Cortex of kidney (tissue), 1 donor: ENCODE measurements around the gene DDX27.
"Not testable (repeated sequence)": the region's sequence is repeated elsewhere in the genome, so short reads cannot be mapped to it uniquely, and the experiment has no call there.

ENCODE experiments used
- DNase-seq: peaks from one replicate; lab custom pipeline; 2025; lab: John Stamatoyannopoulos, UW

Gene DDX27, protein sequence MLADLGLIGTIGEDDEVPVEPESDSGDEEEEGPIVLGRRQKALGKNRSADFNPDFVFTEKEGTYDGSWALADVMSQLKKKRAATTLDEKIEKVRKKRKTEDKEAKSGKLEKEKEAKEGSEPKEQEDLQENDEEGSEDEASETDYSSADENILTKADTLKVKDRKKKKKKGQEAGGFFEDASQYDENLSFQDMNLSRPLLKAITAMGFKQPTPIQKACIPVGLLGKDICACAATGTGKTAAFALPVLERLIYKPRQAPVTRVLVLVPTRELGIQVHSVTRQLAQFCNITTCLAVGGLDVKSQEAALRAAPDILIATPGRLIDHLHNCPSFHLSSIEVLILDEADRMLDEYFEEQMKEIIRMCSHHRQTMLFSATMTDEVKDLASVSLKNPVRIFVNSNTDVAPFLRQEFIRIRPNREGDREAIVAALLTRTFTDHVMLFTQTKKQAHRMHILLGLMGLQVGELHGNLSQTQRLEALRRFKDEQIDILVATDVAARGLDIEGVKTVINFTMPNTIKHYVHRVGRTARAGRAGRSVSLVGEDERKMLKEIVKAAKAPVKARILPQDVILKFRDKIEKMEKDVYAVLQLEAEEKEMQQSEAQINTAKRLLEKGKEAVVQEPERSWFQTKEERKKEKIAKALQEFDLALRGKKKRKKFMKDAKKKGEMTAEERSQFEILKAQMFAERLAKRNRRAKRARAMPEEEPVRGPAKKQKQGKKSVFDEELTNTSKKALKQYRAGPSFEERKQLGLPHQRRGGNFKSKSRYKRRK

DNA sequence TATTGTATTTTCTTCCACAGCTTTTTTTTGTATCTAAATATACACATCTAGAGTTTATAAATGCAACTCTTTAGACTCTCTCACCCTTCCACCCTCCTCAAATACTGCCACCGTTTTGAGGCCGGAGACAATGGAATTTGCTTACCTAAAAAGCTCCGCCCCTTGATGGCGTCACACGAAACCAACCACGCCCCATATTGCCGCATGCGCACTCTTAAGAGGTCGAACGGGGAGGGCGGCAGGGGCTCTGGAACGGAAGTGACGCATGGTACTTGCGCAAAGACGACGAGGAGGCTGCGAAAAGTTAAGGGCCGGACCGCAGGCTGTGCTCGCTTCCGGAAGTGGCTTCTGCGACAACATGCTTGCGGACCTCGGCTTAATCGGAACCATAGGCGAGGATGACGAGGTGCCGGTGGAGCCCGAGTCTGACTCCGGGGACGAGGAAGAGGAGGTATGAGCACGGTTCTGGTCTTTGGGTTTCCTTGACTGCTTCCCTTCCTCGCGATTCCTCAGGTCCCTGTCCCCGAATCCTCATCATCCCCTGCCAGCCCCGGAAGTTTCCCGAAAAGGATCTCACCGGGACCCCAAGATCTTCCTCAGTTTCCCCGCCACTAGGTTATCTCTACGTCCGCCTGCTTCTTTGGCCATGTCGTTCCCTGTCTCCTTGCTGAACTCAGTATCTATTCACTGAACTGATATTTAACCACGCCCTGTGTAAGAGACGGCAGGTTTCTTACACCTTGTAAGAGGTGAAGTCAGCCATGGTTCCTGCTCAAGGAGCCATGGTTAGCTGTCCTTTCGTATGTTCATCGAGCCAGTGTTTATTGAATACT, at the start of gene DDX27:
DDX27 (plus strand) TSS at position 326 of the 833 bp plus-strand sequence; CDS start at position 359, 33 bp downstream.
- no peak for DNase-seq

DNA sequence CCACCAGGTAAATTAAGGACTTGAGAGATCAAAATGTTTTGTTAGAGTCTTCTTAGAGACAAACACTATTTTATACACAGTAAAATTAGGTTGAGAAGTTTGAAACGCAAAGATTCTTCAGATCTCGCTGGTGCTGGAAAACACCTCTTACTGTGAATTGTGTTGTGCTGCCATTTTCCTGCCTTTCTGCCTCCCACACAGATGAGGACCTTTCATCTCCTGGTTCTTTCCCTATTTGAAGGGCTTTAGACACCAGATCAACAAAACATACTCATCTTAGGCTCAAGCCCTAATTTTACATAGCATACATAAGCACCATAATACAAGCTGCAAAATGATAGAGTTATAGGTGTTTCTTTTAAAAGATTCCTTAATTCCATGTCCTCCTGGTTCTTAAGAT, 49.7 kb upstream of the DDX27 start:
- DNase-seq = no peak

DNA sequence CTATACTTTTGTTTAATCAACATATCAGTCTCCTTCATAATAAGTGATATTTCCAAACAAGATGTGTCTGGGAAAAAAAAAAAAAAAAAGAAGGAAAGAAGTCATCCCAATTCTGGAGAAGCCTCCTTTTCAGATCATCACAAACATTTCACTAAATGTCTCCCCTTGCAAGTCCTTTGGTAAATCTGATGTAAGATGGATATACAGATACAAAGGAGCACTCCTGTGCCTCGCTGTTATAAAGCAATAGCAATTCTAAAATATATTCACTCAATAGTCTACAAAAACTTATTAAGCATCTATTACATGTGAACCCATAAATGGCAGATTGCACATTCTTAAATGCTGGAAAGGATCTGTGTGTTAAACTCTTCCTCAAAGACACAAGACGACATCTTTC, 48.5 kb upstream of the DDX27 start:
- DNase-seq = no peak

DNA sequence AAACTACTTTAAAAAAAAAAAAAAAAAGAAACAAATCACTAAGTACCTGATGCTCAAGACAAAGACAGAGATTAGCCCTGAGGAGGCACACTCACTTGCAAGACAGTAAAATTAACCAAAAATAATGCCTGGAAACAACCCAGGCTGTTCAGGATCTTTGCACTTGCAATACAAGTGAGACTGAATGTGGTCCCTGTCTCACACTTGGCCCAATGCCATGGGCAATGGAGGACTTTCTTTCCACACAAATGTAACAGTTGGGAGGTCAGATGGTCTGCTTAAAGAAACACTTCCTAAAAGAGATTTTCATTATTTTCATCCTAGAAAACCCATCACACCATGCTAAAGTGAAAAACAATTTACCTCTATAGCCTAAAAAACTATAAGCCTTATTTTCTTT, 47.3 kb upstream of the DDX27 start:
- no peak for DNase-seq

DNA sequence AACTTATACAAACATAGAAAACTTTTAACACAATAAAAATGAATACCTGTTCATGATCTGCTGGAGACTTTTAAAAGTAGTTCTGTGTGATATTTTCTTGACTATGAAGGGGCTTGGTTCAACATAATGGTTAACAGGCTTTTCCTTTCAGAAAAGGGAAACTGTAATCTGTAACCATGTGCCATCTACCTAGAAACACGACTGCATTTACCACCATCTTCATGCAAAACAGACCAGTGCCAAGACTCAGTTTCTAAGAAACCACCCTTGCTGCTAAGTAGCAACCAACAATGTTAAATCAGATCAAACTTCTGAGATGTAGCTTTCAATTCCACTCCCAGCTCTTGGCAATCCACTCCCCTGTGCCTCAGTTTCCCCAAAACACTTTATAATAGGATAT, 46.8 kb upstream of the DDX27 start:
- DNase-seq = no peak

DNA sequence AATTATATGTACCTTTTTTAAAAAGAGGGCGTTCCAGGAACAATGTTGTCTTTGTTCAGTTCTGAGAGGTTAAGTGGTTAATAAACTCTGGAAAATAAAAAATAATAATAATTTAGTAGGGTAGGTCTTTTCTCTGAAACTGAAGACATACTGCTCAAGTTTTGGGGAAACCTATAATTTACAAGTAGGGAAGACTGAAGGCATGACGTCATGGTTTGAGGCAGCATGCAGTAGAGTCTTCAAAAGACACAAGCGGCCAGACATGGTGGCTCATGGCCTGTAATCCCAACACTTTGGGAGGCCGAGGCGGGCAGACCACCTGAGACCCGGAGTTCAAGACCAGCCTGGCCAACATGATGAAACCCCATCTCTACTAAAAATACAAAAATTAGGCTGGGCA, 45.0 kb upstream of the DDX27 start:
- no peak for DNase-seq

DNA sequence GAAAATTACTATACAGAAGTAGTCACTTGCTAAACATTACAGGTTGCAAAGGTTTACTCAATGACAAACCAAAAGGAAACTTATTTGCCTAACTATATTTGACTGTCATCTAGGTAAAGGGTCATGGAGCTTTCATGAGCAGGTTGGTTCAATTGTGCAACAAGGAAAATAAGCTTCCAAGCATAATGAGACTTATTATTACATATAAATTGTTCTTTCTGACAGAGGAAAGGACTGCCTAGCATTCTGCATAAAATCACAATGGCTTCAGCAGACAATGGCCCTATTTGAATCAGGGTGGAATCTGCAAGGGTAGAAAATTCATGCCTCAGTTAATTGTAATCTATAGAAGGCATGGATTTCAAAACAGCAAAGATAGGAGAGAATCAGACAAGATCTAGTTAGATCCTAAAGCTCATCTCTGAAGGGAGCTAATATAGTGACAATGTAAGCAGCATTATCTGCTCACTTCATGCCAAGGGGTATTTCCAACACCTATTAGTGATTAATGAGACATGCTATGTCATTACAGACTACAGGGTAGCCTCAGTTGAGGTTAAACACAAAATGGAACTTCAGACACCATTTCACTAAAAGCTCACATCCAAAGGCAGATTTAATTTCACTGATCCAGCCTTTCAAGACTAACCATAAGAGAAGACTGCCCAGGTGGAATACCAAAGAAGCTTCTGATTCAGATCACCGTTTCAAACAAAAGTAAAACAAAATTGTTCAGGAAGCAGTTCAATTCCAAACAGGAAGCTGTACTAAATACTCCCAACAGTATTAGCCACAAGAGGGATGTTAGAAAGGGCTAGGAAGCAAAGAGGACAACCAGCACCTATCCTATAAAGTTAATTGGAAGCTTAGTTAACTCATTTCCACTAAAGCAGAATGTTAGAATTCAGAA, 39.6 kb upstream of the DDX27 start:
- no peak for DNase-seq

DNA sequence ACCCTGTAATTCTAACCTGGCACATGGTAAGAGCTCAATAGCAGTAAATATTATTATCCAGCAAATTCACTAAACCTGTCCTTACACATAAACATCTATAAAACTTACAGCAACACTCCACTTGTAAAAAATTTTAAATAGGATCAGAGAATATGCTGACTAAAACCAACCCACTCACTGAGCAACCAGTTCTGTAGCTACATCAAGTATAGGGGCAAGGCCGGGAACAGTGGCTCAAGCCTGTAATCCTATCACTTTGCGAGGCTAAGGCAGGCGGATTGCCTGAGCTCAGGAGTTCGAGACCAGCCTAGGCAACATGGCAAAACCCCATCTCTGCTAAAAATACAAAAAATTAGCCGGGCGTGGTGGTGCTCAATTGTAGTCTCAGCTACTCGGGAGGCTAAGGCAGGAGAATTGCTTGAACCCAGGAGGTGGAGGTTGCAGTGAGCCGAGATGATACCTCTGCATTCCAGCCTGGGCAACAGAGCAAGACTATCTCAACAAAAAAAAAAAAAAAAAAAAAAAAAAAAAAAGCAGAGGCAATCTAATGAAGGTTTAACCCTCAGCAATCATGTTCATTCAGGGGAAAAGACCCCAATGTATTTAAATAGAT, 37.8 kb upstream of the DDX27 start:
- no peak for DNase-seq

DNA sequence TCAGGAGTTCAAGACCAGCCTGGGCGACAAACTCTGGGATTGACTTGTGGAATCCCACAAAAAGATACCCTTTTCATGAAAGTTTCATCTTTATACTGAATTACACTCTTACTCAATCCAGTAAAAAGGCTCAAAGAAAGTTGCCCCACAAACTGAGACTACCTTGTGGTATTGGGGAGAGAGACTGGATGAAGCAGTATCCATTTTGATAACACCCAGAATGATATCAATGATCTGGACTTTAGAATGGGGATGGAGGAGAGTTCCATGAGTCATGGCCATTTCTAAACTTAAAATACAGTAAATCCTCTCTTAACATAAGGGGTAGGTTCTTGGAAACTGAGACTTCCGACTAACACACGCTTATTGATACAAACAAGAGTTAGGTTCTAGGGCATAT, 35.8 kb upstream of the DDX27 start:
- DNase-seq = no peak

DNA sequence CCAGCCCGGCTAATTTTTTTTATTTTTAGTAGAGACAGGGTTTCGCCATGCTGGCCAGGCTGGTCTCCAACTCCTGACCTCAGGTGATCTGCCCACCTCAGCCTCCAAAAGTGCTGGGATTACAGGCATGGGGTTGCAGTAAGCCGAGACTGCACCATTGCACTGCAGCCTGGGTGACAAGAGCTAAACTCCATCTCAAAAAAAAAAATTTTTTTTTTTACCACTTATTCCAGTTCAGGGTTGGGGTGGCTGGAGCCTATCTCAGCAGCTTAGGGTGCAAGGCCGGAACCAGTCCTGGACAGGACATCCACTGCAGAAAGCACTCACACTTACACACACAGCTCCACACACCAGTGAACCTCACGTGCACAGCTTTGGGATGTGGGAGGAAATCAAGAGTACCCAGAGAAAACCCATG, 35.1 kb upstream of the DDX27 start:
- DNase-seq = not testable (repeated sequence)

DNA sequence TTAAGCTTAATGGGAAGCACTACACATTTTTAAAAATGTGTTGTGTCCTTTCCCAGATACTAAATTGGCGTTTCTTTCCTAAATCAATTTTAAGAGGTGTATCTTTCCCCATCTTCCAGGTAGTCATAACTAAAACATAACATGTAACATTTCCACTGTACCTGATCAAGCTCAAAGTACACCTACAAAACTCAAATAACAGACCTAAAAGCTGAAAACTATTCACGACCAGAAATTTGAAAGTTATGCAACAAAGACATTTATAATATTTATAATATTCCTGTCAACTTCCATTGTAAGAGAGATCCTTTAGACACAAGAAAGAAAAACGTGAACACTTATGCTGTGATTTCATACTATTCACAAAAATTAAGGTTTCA, 34.5 kb upstream of the DDX27 start:
- DNase-seq = no peak

DNA sequence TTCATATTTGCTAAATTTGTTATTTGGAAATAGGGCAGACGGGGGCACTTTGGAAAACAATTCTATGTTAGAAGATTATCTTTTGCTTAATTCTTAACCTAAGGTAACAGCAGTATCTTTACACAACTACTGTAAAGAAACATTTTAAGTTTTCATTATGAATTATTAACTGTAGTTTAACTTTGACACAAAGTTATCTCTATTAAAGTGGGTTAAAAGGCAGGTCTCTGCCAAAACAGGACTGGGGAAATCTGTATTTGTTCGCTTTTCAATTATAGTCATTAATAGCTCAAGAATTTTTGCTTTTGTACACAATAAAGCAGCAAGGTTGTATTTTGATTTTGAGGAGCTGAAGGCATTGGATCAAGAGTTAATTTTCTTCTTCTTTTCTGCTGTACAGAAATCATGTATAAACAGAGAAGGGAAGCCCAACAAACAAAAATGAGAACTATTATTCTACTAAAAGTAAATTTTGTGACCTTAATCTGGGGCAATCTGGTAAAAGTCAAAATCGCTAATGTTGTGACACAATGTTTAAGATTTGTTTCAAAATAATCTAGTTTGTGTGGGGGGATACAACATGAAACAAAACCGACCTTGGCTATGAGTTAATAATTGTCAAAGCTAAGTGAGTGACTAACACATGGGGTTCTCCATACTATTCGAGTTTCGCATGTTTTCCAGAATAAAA, 34.0 kb upstream of the DDX27 start:
- DNase-seq = no peak

DNA sequence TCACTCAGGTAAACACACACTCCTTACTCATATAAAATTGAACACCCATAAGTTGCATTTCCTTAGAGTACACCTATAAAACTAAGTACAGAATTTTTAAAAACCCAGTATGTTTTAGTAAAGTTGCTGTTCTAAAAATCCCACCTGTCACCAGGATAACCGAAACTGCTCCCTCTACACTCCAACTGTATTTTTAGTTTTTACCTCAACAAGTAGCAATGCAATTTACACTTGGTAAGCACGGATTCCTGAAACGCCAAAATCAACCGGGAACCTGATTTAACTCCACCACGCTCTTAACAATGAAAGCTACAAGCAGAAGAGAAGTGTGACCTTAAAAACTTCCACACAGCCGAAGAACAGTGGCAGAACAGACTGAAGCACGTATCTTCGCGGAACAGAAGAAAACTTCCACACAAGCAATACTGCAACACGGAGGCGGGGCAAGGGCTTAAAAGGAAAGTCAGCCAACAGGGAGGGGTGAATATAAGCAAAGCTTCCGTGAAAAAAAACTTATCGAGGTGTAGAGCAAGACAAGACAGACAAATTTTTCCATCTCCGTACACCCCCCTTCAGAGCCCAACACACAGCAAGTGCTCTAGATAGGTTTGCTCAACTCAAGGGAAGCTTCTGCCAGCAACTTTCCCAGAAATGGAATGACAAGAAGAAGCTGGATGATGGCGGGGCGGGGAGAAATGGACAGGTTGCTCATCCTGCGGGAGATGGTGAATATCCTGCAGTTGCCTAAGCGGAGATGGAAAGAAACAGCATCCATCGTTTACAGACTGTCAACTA, 32.5 kb upstream of the DDX27 start:
- DNase-seq = no peak

DNA sequence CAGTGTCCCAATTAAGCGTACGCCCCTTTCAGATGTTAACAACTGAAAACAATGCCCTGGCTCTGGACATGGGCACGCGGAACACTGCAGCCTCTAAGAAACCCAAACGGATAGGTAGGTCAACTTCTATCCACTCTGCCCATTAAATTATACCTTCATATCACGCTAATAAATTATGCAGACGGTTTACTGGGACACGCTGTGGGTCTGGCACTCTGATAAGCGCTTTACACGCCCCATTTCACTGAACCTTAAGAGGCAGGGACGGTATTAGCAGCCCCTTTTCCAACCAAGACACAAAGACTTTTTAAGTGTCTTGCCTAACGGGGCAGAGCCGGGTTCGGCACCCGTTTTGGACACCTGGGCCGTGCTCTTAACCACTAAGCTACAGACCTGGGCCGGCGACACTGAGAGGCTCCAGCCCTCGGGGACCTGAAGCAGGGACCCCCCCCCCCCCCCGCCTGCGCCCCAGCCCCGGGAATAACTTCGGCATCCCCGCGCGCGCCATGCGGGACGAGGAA, 31.8 kb upstream of the DDX27 start:
- DNase-seq = no peak

DNA sequence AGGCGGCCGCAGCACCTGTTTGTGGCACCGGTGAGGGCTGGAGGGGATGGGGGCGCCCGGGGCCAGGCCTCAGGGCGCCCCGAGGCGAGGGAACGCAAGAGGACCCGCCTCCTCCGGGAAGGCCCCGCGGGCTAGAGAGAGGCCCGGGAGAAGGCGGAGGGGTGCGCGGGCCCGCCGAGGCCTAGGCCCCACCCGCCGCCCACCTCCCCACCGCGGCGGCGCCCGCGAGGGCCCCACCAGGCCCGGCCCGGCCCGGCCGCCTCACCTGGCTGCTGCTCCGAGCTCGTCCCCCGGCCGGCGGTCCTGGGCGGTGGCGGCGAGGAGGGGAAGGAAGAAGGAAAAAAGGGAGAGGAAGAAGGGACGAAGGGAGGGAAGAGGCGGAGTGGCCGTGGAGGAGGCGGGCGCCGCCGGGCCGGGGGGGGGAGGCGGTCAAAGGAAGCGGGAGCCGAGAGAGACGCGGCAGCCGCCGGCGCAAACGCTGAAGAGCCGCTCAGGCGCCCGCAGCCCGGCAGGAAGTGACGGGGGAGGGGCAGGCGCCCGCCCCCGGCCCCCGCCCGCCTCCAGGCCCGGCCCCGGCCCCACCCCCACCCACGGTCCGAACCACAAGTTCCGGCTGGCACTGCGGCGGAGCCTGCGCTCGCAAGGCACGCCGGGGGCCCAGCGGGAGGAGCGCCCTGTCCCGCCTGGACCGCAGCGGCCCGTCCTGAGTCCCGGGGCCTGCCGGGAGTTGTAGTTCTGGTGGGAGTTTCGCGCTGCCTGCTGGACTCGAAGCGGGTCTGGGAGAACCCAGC, 31.2 kb upstream of the DDX27 start, which contains the start of gene STAU1:
STAU1 (minus strand) TSS at position 484 of the 791 bp plus-strand sequence. CDS start 22,133 bp downstream, outside the sequence.
- peak; percentile 35 for DNase-seq

DNA sequence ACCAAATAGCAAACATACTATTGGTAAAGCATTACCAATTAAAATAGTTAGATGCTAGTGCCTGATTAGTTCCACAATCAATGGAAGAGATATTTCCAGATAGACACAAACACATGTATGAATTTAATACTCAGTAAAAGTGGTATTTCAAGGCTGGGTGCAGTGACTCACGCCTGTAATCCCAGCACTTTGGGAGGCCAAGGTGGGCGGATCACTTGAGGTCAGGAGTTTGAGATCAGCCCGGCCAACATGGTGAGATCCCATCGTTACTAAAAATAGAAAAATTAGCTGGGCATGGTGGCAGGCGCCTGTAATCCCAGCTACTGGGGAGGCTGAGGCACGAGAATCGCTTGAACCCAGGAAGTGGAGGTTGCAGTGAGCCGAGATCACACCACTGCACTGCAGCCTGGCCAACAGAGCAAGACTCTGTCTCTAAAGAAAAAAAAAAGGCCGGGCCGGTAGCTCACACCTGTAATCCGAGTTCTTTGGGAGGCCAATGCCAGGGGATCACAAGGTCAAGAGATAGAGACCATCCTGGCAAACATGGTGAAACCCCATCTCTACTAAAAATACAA, 26.2 kb upstream of the DDX27 start:
- DNase-seq = not testable (repeated sequence)

DNA sequence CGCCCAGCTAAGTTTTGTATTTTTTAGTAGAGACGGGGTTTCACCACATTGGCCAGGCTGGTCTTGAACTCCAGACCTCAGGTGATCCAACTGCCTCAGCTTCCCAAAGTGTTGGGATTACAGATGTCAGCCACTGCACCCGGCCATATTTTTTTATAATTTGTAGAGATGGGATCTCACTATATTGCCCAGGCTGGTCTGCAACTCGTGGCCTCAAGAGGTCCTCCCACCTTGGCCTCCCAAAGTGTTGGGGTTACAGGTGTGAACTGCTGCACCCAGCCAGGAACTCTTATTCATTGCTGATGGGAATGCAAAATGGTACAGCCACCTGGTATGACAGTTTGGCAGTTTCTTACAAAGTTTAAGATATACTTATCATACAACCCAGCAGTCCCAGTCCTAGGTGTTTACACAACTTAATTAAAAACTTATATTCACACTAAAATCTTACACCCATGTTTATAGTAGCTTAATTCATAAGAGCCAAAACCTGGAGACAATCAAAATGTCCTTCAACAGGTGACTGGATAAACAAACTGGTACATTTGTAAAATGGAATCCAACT, 19.4 kb upstream of the DDX27 start:
- DNase-seq = no peak

DNA sequence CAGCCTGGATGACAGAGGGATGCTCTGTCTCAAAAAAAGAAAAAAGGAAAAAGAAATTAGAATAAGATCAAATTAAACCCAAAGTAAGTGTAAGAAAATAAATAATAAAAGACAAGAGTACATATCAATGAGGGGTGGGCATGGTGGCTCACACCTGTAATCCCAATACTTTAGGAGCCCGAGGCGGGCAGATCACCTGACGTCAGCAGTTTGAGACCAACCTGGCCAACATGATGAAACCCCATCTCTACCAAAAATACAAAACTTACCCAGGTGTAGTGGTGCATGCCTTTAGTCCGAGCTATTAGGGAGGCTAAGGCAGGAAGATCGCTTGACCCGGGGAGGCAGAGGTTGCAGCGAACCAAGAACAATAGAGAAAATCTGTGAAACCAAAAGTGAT, 16.2 kb upstream of the DDX27 start:
- no peak for DNase-seq
